GM12864 (cell line): ENCODE data around the gene PACRG.

Experiments used
- DNase-seq: peaks from one replicate; pipeline ENCODE4 v3.0.0-alpha.2; 2011; ENCODE audit warnings: low read depth
- H3K4me3 ChIP-seq: 2 replicates; pipeline ENCODE4 v1.5.1; 2011; ENCODE audit warnings: mild to moderate bottlenecking, low read depth, low read length, control low read depth
- CTCF ChIP-seq: IDR thresholded peaks from 2 replicates; pipeline ENCODE4 v1.5.1; 2011; ENCODE audit warnings: low read depth, mild to moderate bottlenecking, moderate library complexity, low read length, control low read depth, inconsistent platforms; ENCODE audit errors: missing control alignments

The PACRG gene

GRCh38 chr6:163063561-163063960, 335.8 kb downstream of the PACRG start:
- no peak for TF ChIP-seq CTCF
- H3K4me3 ChIP-seq, result no peak overlapping the region
- DNase-seq, result no peak

- H3K4me3 ChIP-seq, result no peak overlapping the region
- TF ChIP-seq CTCF, result no peak
- DNase-seq, result no peak
Measured at GRCh38 chr6:163064397-163064796, 336.6 kb downstream of the PACRG start.

GRCh38 chr6:163066200-163066599, 338.4 kb downstream of the PACRG start:
- no peak for DNase-seq
- TF ChIP-seq CTCF, result no peak
- H3K4me3 ChIP-seq, result no peak overlapping the region

GRCh38 chr6:163077134-163077533, 349.4 kb downstream of the PACRG start:
- no peak overlapping the region for H3K4me3 ChIP-seq
- no peak for TF ChIP-seq CTCF
- no peak for DNase-seq

- no peak for DNase-seq
- H3K4me3 ChIP-seq, result no peak overlapping the region
- TF ChIP-seq CTCF, result no peak
Measured at GRCh38 chr6:163078712-163079111, 350.9 kb downstream of the PACRG start.

- no peak for TF ChIP-seq CTCF
- no peak for DNase-seq
- H3K4me3 ChIP-seq, result no peak overlapping the region
Measured at GRCh38 chr6:163080228-163080627, 352.5 kb downstream of the PACRG start.

GRCh38 chr6:163083141-163083540, 355.4 kb downstream of the PACRG start:
- H3K4me3 ChIP-seq, result no peak overlapping the region
- no peak for DNase-seq
- no peak for TF ChIP-seq CTCF
